Heart right ventricle (tissue), 16 donors: ENCODE measurements around the gene KDM6A. TPM values are rescaled to one million over a fixed set of nuclear protein-coding genes. Genes with fewer than 3 reads are reported as not detected.

Experiments used
- ATAC-seq, 8 donors: fragments of 200-7000 bp; cut with Tn5 transposase; one replicate each; pipeline ENCODE4 v1.9.1; 2020; ENCODE audit warnings: mild to moderate bottlenecking in 8 of 8, moderate library complexity in 8 of 8, moderate number of reproducible peaks in 1 of 8
- DNase-seq, 2 donors: peaks; one replicate each; pipeline ENCODE4 v3.0.0-alpha.2; 2020
- H3K27ac ChIP-seq, 10 donors: fragments of 200-600 bp; sonication (generic) in 2 of 10; one replicate each; pipeline versions ENCODE4 v1.5.0 to v1.8.0; 2020 to 2022; ENCODE audit warnings: mild to moderate bottlenecking in 3 of 10
- H3K27me3 ChIP-seq, 7 donors: fragments of 200-600 bp; one replicate each; pipeline ENCODE4 v1.8.0; 2021 to 2022; ENCODE audit warnings: mild to moderate bottlenecking in 2 of 7
- H3K36me3 ChIP-seq, 9 donors: fragments of 200-600 bp; sonication (generic) in 1 of 9; one replicate each; pipeline versions ENCODE4 v1.5.0 to v1.8.0; 2020 to 2022; ENCODE audit warnings: mild to moderate bottlenecking in 2 of 9
- H3K4me1 ChIP-seq, 9 donors: fragments of 200-600 bp; sonication (generic) in 1 of 9; one replicate each; pipeline versions ENCODE4 v1.5.0 to v1.8.0; 2020 to 2022; ENCODE audit warnings: mild to moderate bottlenecking in 4 of 9
- H3K4me3 ChIP-seq, 10 donors: fragments of 200-600 bp; sonication (generic) in 2 of 10; one replicate each; pipeline versions ENCODE4 v1.5.0 to v1.8.0; 2020 to 2022; ENCODE audit warnings: mild to moderate bottlenecking in 7 of 10, moderate library complexity in 2 of 10
- H3K9me3 ChIP-seq, 11 donors: fragments of 200-600 bp in 10 of 11; sonication (generic) in 2 of 11; one replicate each; pipeline versions ENCODE4 v1.5.0 to v1.8.0; 2013 to 2022; ENCODE audit warnings: mild to moderate bottlenecking in 2 of 11, control low read depth in 1 of 11, moderate library complexity in 1 of 11
- WGBS, 2 donors: extraction: QIAGEN DNeasy Blood & Tissue Kit; methylation state at CpG; one replicate each; pipeline ENCODE4 v1.1.7; 2013; ENCODE audit warnings: inconsistent platforms in 1 of 2; 5-methylcytosine and 5-hydroxymethylcytosine counted together
- intact Hi-C, 10 donors: fragments of 100-400 bp; cut with DNase I; formaldehyde crosslinking; loops; one replicate each; pipeline versions ENCODE4 v1.11.1 to v1.14.2; 2022
- polyA plus RNA-seq, 2 donors: library from polyadenylated mRNA; stranded (reverse); fragments of 200-250 nt; gene quantifications; one replicate each; pipeline ENCODE4 v1.2.3, GENCODE V29; 2013
- total RNA-seq, 10 donors: library from RNA; stranded (reverse); fragmentation: NEBNext Ultra II Directional in 3 of 10; extraction: Animal tissue kit (Norgen Biotek cat#: 25700) in 3 of 10; gene quantifications; one replicate each; pipeline versions ENCODE4 v1.2.1 to v1.2.4, GENCODE V29; 2021 to 2023
- TF ChIP-seq, protein P1 (sequence below), 9 donors: fragments of 200-600 bp; sonication (generic) in 2 of 9; IDR thresholded peaks; one replicate each; pipeline versions ENCODE4 v1.5.0 to v1.8.0; 2021 to 2022; ENCODE audit warnings: antibody characterized with exemption in 9 of 9, mild to moderate bottlenecking in 5 of 9, moderate library complexity in 1 of 9
- donor health status: Arrhythmogenic right ventricular cardiomyopathy.
- donor health status: ischemic (EF 13 %, LVEDD 7.1; RV severe dilation, severe dysfunction).
- donor health status: healthy with polysubstance abuse.
- donor health status: DM: no; HTN: yes; CAD: no.
- donor health status: DM: no; HTN: no; CAD: no.
- donor health status: ischemic (EF 25% LVEDD 6.9; RV normal size, moderate dysfunction).
- donor health status: ischemic (EF 25% LVEDD 5.7; RV mildly dilated, moderate dysfunction).
- donor health status: healthy.
- donor health status: DM: yes; HTN: yes; CAD: no.
- donor health status: Ischemic cardiomyopathy.
- donor health status: ischemic (EF 35%, LVEDD 5.7; RV mildly dilated, moderate dysfunction).
- donor health status: nonischemic (EF 11% LVEDD 7.7; RV severe dilation, severe dysfunction).
- donor health status: DM: yes; HTN: yes; CAD: no.
- donor health status: PGD.
- donor health status: ischemic (EF 29% LVEDD 5.4; RV normal size, mild dysfunction).
- donor health status: nonischemic (EF 23%, LVEDD 6.1; RV moderate dilation, normal function).

KDM6A gene
- total and polyA plus RNA-seq, 12 donors: 3.8 to 21.2 (median 11.8) TPM

DNA sequence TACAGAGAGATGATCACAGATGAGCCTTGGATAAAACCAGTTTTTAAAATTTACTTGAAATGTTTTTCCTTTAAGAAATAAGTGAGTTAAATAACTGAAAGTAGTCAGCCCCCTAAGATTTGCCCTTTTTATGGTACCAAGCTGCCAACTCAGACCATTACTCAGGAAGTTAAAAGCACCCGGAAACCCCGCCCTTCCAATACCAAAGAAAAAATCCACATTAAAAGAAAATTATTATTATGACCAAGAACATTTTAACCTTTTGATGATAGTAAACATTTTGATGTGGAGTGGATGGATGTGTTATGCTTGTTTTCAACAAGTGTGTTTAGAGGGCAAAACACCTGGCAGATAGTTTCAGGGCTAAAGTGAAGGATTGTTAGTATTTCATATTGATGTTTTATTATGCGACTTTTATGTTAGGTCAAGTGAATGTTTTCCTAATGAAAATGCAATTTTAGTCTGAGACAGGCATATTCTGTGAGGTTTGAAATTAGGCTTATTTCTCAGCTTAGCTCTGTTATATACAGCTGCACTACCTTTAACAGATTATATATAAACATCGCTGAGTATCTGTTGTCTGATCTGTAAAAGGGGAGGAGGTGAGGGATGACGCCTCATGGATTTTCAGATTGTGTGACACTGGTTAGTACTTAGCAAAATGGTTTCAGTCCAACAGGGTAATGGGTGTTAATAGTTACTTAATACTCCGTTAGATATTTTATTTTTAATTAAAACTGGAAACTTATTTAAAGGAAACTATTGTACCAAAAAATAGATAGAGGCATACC lies 89.0 kb downstream of the KDM6A start:
- TF ChIP-seq, protein P1, sequence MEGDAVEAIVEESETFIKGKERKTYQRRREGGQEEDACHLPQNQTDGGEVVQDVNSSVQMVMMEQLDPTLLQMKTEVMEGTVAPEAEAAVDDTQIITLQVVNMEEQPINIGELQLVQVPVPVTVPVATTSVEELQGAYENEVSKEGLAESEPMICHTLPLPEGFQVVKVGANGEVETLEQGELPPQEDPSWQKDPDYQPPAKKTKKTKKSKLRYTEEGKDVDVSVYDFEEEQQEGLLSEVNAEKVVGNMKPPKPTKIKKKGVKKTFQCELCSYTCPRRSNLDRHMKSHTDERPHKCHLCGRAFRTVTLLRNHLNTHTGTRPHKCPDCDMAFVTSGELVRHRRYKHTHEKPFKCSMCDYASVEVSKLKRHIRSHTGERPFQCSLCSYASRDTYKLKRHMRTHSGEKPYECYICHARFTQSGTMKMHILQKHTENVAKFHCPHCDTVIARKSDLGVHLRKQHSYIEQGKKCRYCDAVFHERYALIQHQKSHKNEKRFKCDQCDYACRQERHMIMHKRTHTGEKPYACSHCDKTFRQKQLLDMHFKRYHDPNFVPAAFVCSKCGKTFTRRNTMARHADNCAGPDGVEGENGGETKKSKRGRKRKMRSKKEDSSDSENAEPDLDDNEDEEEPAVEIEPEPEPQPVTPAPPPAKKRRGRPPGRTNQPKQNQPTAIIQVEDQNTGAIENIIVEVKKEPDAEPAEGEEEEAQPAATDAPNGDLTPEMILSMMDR (IDR thresholded peaks at IDR 0.05): no peak
- intact Hi-C loops: loop anchor here in 1 of 10 donors (10.0 kb wide), 1 partner anchor 103 kb away; no protein-coding TSS in a partner anchor

DNA sequence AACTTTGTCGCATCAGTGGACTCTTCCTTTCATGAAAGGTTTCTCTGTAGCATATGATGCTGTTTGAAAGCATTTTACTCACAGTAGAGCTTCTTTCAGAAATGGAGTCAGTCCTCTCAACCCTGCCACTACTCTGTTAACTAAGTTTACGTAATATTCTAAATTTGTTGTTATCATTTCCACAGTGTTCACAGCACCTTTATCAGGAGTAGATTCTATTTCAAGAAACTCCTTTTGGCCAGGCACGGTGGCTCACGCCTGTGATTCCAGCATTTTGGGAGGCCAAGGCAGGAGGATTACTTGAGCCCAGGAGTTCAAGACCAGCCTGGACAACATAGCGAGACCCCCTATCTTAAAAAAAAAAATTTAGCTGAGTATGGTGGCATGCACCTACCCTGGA lies 90.0 kb downstream of the KDM6A start:
- ATAC-seq: peak in 7 of 8 donors; percentile 26 to 87 (median 78)
- peaks cover 0 to 54% (median 31%) of the 10 kb centered on the region in 9 donors for H3K4me1 ChIP-seq
- DNase-seq: no peak
- H3K36me3 ChIP-seq: peaks cover 0 to 30% (median 0%) of the 10 kb centered on the region in 9 donors
- peak overlapping the region in 5 of 10 donors; percentile 36 to 63 (median 47) for H3K27ac ChIP-seq
- 66 to 71% methylated on average over 5 of the region's 5 CpGs for WGBS, 2 donors
- H3K4me3 ChIP-seq: no peak overlapping the region
- H3K27me3 ChIP-seq: no peaks in the 10 kb centered on the region
- TF ChIP-seq, protein P1 (IDR thresholded peaks at IDR 0.05): no peak
- intact Hi-C loops: loop anchor here in 1 of 10 donors (10.0 kb wide), 1 partner anchor 102 kb away; no protein-coding TSS in a partner anchor
- no peaks in the 10 kb centered on the region for H3K9me3 ChIP-seq

More for the DNA sequence above, 89.0 kb downstream of the KDM6A start:
- H3K9me3 ChIP-seq: no peaks in the 10 kb centered on the region
- WGBS, 2 donors: 73 to 83% methylated on average over 6 of the region's 6 CpGs
- peaks cover 0 to 30% (median 0%) of the 10 kb centered on the region in 9 donors for H3K36me3 ChIP-seq
- no peak for DNase-seq
- H3K4me3 ChIP-seq: no peak overlapping the region
- no peak for ATAC-seq
- H3K27me3 ChIP-seq: no peaks in the 10 kb centered on the region
- H3K4me1 ChIP-seq: peaks cover 0 to 46% (median 31%) of the 10 kb centered on the region in 9 donors
- peak overlapping the region in 6 of 10 donors; percentile 36 to 63 (median 50) for H3K27ac ChIP-seq

DNA sequence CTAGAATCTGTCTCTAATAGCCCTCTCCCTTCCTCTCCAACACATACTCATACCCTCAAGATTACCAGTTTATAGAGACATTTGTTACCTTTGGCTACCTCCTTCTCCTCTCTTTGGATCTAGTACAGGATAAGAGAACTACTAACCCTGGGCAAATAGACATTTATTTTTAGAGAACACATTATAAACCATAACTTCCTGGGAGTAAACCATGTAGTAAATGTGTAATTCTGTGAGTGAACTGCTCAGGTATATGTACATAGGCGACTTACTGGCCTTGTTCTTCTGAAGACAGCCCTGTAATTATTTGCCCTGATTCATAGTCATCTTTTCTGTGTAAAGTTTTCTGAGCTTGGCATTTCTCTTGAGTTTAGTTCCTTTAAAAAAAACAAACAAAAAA lies 94.2 kb downstream of the KDM6A start:
- intact Hi-C loops: loop anchor here in 1 of 10 donors (10.0 kb wide), 1 partner anchor 98 kb away; no protein-coding TSS in a partner anchor
- DNase-seq: no peak
- H3K9me3 ChIP-seq: peaks cover 0 to 2% (median 0%) of the 10 kb centered on the region in 11 donors
- peaks cover 0 to 30% (median 0%) of the 10 kb centered on the region in 9 donors for H3K36me3 ChIP-seq
- peaks cover 0 to 33% (median 6%) of the 10 kb centered on the region in 9 donors for H3K4me1 ChIP-seq
- WGBS, 2 donors: 95 to 100% methylated on average over 1 of the region's 1 CpG
- TF ChIP-seq, protein P1 (IDR thresholded peaks at IDR 0.05): no peak
- no peak overlapping the region for H3K27ac ChIP-seq
- ATAC-seq: no peak
- H3K27me3 ChIP-seq: no peaks in the 10 kb centered on the region
- no peak overlapping the region for H3K4me3 ChIP-seq

DNA sequence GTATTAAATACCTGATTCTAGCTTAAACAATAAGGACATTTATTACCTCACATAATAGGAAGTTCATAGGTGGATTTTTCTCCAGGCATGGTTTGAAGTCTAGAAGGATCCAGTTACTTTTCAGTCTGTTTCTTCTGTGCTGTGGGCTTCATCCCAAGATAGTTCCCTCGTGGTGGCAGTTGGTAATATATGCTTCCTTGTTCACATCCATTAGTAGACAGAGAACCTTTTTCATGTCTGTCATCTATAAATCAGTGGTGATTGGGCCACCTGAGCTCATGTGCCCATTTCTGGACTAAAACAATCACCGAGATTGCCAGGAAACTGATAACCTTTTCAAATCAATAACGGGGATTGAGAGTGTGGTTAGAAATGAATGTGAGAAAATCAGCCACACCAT lies 97.7 kb downstream of the KDM6A start:
- Histone ChIP-seq H3K9me3 (peaks cover 0 to 23% (median 12%) of the 10 kb centered on the region in 11 donors), H3K4me1 (peaks cover 0 to 35% (median 0%) of the 10 kb centered on the region in 9 donors), H3K4me3 (no peak overlapping the region), H3K36me3 (peaks cover 0 to 6% (median 0%) of the 10 kb centered on the region in 9 donors), H3K27me3 (no peaks in the 10 kb centered on the region), H3K27ac (no peak overlapping the region)
- 46 to 51% methylated on average over 3 of the region's 3 CpGs for WGBS, 2 donors
- intact Hi-C loops: no loop called here
- no peak for ATAC-seq
- no peak for DNase-seq
- TF ChIP-seq, protein P1 (IDR thresholded peaks at IDR 0.05): no peak
